GM21526 (cell line): Measurements from ENCODE around the gene IPO5.
"Not testable (repeated sequence)": the region's sequence is repeated elsewhere in the genome, so short reads cannot be mapped to it uniquely, and the experiment has no call there.

Source experiments
- ATAC-seq: cut with Tn5 transposase; IDR thresholded peaks from one replicate; pipeline ENCODE4 v1.9.1; 2021; ENCODE audit warnings: moderate library complexity; ENCODE audit not compliant: unreplicated experiment, low FRiP score

IPO5 gene

DNA sequence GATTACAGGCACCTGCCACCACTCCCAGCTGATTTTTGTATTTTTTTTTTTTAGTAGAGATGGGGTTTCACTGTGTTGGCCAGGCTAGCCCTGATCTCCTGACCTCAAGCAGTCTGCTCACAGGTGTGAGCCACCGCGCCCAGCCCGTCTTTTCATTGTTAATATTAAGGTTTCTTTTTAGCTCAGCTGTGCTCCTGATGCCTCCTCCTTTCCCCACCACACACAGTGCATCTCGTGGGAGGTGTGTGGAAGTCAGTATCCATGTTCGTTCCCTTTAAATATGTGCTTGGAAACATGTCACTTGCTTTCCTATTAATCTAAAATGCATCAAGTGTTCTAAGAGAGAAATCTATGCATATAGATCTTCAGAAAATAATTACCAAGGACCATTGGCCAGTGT, 53.5 kb downstream of the IPO5 start:
- no peak for ATAC-seq

DNA sequence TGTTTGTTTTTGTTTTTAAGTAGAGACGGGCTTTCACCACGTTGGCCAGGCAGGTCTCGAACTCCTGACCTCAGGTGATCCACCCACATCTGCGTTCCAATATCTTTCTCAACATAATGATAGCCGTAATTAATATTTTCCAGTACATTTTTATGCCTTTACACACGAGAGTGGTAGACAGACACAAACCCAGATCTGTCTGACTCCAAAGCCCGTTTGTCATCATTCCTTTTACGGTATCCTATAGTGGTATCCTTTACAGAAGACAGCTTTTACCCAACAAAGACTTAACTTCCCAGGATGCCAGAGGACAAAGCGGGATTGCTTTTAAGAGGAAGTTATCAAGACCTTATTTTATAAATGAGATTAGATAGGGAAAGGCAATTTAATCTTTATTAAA, 59.8 kb downstream of the IPO5 start:
- no peak for ATAC-seq

DNA sequence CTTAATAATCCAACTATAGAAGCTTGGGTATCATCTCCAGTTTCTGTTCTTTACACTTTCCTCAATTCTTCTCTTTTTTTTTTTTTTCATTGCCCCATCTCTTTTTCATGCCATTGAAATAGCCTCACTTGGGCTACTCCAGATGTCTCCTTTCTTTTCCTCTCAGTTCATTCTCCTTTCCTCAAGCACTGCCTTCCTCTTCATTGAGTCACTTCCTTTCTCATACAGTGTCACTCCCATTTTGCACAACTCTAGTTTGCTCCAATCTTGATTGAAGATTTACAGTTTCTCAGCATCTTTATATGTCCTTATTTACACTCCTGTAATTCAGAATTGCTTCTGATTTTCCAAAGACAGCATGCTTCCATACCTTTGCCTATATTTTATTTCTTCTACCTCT, 61.3 kb downstream of the IPO5 start:
- no peak for ATAC-seq

DNA sequence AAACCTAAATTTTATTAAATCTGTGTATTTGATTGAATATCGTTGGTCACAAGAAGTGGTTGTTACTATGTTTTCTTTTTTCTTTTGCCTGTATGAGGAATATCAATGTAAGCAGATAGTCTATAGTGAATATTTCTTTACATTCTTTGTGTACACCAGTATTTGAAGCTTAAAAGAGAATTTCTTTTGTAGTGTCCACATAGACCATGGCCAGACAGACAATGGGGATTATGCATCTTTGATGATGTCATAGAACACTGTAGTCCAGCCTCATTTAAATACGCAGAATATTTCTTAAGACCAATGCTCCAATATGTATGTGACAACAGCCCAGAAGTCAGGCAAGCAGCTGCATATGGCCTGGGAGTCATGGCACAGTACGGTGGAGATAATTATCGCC, 64.8 kb downstream of the IPO5 start:
- no peak for ATAC-seq

DNA sequence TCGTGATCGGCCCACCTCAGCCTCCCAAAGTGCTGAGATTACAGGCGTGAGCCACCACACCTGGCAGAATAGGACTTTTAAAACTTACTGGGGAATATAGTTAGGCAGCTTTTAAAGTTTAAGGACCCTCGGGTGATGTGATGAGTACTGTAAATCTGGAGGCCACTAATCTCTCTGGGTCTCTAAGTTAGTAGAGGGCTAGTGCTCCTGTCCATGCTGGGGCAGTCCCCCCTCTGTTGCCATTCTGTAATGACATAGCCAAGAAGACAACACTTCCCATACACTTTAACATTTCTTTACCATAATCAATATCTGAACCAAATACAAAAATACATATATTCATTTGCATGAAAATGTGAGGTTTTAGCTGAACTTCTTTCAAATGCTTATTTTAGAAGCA, 65.7 kb downstream of the IPO5 start:
- no peak for ATAC-seq

DNA sequence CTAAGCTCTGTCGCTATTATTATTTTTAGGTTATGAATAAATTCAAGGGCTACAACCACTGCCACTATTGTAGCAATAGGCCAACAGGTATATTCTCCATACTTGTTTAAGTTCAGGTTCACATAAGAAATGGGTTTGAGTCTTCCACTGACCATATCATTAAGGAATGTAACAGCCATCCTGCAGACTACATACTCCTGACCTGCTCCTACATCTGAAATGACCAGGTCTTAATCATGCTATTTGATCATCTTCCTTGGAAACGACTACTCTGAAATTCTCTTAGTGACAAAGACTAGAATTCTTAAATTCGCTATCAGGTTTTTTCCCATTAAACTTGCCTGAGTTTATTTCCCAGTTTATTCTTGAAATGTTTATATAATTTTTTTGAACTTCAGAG, 66.8 kb downstream of the IPO5 start:
- ATAC-seq, result no peak

DNA sequence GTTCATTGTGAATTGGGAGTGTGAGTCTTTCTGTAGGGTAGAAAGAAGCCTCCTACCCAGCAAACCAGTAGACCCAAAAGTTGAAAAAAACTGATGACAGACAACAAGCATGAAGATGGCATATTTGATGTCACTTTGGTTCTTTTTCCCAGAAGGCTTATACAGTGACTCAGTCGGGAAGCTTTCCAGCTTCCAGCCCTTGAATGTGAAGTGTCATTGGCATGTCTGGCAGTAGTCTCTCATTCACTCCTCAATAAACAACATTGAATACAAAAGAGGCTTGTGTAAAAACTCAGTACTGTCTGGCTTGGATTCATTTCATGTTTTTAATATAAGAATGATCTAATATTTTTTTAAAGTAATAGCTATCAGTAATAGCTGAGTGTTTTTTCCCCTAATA, 68.7 kb downstream of the IPO5 start:
- ATAC-seq, result no peak

DNA sequence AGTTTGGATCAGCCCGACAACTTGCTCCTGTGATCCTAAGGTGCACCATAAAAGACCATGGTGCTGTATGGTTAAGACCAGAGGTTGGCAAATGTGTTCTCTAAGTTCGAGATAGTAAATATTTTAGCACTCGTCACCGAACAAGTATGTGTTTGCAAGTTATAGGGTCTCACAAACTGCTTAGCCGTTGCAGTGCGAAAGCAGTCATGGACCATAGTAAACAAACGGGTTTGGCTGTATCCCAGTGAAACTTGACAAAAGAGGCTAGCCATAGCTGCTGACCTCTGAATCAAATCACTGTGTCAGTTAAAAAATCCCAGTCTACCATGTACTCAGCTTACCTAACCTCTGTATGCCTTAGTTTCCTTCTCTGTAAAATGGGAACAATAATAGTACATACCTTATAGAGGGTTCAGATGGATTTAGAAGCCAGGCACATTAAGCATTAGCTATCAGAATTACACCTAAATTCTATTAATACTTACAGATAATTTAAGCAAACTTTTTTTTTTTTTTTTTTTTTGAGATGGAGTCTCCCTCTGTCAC, 72.1 kb downstream of the IPO5 start:
- ATAC-seq, result no peak

DNA sequence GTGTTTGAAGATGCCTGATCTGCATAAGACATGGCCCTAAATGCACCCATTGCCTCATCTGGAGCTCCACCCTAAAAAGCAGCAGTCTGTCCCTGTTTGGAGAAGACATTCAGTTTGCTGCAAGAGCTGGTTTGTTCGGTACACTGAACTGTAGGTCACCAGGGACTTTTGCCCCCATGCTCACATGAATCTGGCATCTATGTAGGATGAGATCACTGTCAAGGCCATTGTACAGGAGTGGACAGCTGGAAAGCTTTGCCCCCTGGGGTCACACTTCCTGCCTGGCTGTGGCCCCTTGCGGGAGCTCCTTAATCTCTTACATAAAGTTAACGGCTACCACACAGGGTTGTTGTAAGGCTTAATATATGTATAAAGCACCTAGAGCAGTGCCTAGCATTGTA, 73.0 kb downstream of the IPO5 start:
- no peak for ATAC-seq

DNA sequence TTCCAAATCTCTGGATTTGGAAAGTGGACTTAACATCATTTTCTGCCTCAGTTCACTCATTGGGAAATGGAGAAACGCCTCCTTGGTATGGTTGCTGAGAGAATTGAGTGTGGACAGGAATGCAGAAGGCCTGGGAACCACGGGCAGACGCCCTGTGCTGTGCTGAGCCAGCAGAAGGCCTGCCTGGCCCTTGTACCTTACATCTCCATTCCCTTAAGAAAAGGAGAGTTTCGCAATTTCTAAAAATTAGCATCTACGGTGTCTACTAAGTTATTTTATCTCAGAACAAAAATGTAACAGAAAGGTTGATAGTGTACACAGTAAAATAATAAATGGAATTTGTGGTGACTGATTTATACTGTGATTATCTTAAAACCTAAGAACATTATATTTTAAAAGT, 78.7 kb downstream of the IPO5 start:
- no peak for ATAC-seq

DNA sequence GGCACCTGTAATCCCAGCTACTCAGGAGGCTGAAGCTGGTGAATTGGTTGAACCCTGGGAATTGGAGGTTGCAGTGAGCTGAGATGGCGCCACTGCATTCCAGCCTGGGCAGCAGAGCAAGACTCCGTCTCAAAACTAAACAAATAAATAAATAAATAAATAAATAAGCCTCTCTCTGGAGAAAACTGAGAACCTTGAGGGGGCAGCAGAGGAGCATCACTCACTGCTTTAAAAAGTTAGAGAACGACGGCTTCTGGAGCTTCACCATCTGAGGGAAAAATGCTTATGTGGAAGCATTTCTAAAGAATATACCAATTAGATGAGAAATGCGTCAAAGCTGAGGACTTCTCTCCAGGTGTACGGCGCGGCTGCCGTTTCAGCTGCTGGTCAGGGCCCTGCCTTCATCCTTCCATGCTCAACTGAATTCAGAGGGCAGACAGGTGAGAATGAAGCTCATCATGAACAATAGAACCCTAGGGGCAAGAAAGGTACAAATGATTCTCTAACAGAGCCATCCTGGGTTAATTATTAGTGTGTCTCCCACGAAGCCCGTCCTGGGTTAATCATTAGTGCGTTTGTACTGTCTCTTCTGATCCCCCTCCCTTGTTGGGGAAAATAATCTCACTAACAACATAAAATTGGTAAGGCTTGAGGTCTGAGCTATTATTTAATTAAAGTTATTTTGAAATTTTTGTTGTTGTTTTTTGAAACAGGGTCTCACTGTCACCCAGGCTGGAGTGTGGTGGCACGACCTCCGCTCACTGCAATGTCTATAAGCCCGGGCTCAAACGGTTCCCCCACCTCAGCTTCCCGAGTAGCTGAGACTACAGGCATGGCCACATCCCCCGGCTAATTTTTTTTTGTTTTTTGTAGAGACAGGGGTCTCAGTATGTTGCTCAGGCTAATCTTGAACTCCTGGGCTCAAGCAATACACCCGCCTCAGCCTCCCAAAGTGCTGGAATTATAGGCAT, 80.1 kb downstream of the IPO5 start:
- ATAC-seq, result no peak

DNA sequence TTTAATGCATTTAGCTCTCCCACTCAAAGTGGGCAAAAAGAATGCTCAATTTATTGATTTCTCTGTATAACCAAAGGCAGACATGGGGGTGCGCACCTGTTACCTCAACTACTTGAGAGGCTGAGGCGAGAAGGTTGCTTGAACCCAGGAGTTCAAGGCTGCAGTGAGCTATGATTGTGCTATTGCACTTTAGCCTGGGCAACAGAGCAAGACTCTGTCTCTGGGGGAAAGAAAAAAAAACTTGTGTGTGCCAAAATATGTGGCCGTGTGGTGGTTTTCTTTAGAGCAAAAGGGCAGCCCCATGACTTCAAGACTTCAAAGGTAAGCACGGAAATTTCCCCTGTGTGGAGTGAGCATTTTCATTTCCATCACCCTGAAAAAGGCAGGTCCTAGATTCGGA, 81.9 kb downstream of the IPO5 start:
- no peak for ATAC-seq

DNA sequence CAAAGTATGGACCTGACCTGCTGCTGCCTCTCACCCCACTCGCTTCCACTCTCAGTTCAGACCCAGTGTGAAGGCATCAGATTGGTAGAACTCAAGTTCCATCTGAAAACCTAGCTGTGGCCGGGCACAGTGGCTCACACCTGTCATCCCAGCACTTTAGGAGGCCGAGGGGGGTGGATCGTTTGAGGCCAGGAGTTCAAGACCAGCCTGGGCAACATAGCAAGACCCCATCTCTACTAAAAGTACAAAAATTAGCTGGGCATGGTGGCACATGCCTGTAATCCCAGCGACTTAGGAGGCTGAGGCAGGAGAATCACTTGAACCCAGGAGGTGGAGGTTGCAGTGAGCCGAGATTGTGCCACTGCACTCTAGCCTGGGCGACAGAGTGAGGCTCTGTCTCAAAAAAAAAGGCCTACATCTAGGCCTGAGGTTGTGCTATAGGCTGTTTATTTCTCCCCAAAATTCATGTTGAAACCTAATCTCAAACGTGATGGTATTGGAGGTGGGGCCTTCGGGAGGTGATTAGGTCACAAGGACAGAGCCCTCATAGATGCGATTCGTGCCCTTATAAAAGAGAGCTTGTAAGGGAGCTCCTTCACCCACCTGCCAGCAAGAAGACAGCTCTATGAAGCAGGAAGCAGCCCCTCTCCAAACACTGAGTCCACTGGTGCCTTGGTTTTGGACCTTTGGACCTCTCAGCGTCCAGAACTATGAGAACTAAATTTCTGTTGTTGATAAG, 83.3 kb downstream of the IPO5 start:
- ATAC-seq, result not testable (repeated sequence)

DNA sequence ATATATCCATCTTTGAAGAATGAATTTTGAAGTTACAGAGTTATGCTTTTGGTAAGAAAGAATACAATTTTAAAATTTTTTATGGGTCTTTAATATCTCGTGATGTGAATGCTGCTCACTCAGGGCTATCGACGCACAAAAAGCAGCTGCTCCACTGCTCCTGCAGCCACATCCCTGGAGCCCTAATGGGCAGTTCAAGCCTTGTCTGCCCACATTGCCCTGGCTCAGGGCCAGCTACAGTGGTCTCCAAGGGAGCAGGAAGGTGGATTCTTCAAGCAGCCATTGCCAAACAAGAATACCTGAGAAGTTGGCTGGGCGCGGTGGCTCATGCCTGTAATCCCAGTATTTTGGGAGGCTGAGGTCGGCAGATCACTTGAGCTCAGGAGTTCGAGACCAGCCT, 85.8 kb downstream of the IPO5 start:
- ATAC-seq, result no peak

DNA sequence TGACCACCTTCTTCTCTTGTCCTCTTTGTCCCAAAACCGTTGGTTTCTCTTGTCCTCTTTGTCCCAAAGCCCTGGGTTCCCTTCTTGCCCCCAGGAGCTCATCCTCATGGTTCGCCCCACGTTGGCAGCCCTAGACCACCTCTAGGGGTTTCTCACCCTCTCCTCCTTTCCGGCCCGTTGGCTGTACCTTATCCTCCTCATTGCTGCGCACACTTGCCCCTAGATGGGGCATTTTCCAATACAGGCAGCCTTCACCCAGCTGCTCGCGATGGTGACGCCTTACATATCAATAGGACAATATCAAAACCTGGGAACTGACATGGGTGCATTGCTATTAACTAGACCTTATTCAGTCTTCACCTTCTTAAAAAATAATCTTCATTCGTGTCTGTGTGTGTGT, 86.5 kb downstream of the IPO5 start:
- no peak for ATAC-seq

DNA sequence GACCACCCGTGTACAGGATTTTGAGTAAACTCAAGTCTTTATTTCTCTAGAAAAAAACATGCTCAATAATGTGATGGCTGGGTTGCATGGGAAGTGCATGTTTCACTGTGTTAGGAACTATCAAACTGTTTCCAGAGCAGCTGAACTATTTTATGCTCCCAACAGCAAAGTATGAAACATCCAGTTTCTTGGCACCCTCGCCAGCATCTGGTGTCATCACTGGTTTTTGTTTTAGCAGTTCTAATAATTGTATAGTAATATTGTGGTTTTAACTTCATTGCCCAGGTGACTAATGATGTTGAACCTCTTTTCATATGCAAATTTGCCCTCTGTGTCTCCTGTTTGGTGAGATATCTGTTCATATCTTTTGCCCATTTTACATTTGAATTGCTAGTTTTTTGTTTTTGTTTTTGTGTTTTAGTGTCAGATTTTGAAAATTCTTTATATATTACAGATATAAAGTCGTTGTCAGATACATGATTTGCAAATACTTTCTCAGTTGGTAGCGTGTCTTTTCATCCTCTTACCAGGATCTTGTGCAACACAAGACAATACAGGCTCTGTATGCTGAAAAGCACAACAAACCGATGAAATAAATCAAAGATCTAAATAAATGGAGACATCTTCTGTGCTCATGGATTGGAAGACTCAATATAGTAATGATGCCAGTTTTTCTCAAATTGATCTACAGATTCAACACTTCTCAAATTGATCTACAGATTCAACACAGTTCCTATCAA, 87.8 kb downstream of the IPO5 start:
- ATAC-seq, result no peak

DNA sequence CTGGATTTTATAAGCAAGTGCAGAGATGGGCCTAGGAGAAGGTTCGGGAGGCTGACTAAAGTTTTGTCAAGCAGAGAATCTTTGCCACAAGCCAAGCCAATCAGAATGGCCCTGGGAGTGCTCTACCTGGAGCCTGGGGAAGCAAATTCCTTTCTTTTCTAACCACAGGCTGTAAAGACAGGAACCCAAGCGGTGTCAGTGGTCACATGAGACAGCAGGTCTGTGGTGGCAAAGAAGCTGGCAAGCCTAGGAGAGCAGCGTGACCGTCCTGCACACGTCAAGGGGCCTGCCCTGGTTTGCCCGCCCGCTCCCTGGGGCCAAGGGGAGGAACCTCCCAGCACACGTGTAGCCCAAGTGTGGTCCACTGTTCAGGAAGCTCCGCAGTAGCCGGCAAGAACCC, 90.8 kb downstream of the IPO5 start:
- ATAC-seq, result no peak

DNA sequence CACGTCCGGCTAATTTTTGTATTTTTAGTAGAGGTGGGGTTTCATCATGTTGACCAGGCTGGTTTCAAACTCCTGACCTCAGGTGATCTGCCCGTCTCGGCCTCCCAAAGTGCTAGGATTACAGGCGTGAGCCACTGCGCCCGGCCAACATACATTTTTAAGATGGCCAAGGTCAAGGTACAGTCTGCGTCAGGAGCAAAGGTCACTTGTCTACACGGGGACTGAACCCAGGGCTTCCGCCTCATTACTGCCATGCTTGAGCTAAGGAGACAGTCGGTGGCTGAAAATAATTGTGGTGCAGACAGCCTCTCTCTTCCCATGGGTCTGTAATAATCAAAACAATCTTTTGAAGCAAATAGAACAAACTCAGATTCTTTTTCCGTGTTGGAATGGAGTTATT, 94.3 kb downstream of the IPO5 start:
- not testable (repeated sequence) for ATAC-seq

DNA sequence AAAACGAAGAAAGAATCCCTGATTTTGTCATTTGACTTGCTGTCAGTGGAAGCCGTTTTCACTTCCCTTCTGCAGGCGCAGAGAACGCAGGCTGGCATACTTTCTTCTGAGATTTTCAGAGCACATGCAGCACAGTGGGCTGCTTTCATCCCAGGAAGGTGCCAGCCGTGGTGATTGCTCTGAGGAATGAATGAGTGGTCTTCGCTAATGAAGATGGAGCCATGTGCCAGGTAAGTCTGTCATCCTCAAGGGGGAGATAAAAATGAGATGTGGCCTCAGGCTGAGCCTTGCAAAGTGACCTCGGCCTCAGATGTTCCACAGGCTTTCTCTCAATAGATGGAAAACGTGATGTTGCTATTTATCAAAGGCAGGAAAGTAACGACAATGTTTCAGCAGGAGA, 94.8 kb downstream of the IPO5 start:
- ATAC-seq, result no peak

DNA sequence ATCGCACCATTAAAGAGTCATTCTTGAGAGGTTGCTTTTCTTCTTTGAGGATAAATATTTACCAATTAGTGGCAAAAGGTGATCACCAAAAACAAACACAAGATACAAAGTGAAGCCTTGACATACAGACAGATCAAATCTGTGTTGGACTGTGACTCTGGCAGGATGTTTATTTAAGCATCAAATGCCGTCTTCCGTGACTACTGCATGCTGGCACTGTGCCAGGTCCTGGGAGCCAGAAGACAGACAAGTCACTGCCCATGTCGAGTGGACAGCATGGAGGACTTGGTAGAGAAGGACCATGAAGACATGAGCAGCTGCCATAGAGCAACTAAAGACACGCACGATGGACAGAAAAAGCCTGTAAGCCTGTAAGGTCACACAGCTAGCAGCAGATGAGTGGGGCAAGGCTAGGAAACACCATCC, 96.6 kb downstream of the IPO5 start:
- ATAC-seq, result no peak

DNA sequence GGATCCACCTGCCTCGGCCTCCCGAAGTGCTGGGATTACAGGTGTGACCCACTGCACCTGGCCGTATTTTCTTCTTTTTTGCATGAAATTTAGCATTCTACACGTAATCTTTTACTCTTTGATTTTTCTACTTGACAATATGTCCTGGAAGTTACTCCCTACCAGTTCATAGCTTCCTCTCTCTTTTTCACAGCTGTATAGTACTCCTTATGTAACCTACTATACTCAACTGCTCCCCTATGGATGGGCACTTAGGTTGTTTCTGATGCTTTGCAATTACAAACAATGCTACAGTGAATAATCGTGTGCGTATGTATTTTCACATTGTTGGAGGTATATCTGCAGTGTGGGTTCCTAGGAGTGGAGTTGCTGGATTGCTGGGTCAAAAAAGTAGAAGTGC, 98.9 kb downstream of the IPO5 start:
- no peak for ATAC-seq
